Right lobe of liver (tissue), 6 donors: ENCODE data around the gene UNKL. TPM values are rescaled to one million over a fixed set of nuclear protein-coding genes. Genes with fewer than 3 reads are reported as not detected.

Experiments used
- ATAC-seq, 4 donors: fragments of 200-7000 bp; cut with Tn5 transposase; one replicate each; pipeline ENCODE4 v1.9.1; 2020; ENCODE audit warnings: mild to moderate bottlenecking in 4 of 4, moderate library complexity in 4 of 4
- DNase-seq, 3 donors: peaks; one replicate each; pipeline ENCODE4 v3.0.0-alpha.2; 2020
- H3K27ac ChIP-seq, 3 donors: fragments of 200-600 bp; one replicate each; pipeline ENCODE4 v1.8.0; 2022
- H3K27me3 ChIP-seq, 2 donors: fragments of 200-600 bp; one replicate each; pipeline ENCODE4 v1.8.0; 2022
- H3K36me3 ChIP-seq, 4 donors: fragments of 200-600 bp; sonication (generic) in 1 of 4; one replicate each; pipeline versions ENCODE4 v1.5.1 to v1.8.0; 2017 to 2022; ENCODE audit warnings: control low read depth in 1 of 4
- H3K4me1 ChIP-seq, 4 donors: fragments of 200-600 bp; sonication (generic) in 1 of 4; one replicate each; pipeline versions ENCODE4 v1.5.1 to v1.8.0; 2017 to 2022; ENCODE audit warnings: control low read depth in 1 of 4
- H3K4me3 ChIP-seq, 3 donors: fragments of 200-600 bp; one replicate each; pipeline ENCODE4 v1.8.0; 2022
- H3K9me3 ChIP-seq, 4 donors: fragments of 200-600 bp; sonication (generic) in 1 of 4; one replicate each; pipeline versions ENCODE4 v1.5.1 to v1.8.0; 2017 to 2022; ENCODE audit warnings: control low read depth in 1 of 4
- CTCF ChIP-seq, 4 donors: fragments of 200-600 bp in 3 of 4; fragments of 450-650 bp in 1 of 4; IDR thresholded peaks; one replicate each; pipeline versions ENCODE4 v1.5.1 to v1.8.0; 2016 to 2022; ENCODE audit warnings: antibody characterized with exemption in 4 of 4, mild to moderate bottlenecking in 2 of 4
- POLR2A ChIP-seq: fragments of 450-650 bp; IDR thresholded peaks from one replicate; pipeline ENCODE4 v1.6.1; 2017; ENCODE audit warnings: antibody characterized with exemption, mild to moderate bottlenecking
- WGBS: methylation state at CpG from one replicate; pipeline ENCODE4 v1.1.6; 2018; ENCODE audit warnings: low coverage, low lambda C conversion rate; ENCODE audit not compliant: insufficient coverage; ENCODE audit errors: missing lambda C conversion rate; 5-methylcytosine and 5-hydroxymethylcytosine counted together
- intact Hi-C, 2 donors: fragments of 100-400 bp; cut with DNase I; formaldehyde crosslinking; loops; one replicate each; pipeline versions ENCODE4 v1.11.2 to v1.14.1; 2022
- total RNA-seq, 6 experiments: library from RNA; depleted of rRNA in 2 of 6; stranded (reverse); fragments of >200 nt in 2 of 6; fragmentation: NEBNext Ultra II Directional in 3 of 6; extraction: Animal tissue kit (Norgen Biotek cat#: 25700) in 3 of 6; gene quantifications; one replicate each; pipeline versions ENCODE4 v1.1.0 to v1.2.4, GENCODE V29; 2016 to 2023
- donor health status: DM: no; HTN: yes; CAD: no.
- donor health status: DM: no; HTN: no; CAD: no.
- donor health status: DM: no; HTN: no; CAD: no.
- donor health status: DM: no; HTN: yes; CAD: no.
- donor health status: DM: no; HTN: yes; CAD: no.

The UNKL gene
- total RNA-seq, 6 experiments from 2014 or later: 9.0 to 14.2 (median 12.0) TPM

DNA sequence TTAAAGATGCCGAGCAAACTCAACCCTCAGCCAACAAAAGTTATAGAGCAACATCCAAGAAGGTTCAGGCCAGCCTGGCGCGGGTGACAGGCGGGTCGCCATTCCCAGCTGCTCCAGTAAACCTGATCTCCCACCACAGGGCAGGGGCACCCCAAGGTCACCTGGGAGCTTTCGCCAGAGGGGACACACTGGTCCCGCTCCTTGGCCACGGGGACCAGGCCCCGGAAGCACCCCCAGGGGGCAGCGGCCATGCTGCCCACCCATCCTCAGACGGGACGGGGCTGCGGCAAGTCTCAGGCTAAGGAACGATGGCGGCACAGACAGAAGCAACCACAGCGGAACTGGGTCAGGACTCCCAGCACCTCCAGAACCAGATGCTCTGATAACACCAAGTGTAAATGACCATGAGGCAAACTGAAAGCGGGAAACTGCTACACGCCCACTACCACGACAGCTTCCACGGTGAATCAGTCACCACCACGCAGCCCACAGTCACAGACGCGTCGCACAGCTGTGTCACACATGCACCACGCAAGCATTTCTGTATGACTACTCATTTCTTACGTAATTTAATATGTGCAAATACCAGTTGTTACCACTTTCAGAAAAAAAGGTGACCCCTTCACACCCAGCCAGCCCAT lies 44.0 kb upstream of the UNKL start:
- WGBS: 90% methylated on average over 6 of the region's 26 CpGs
- no peak for TF ChIP-seq CTCF (IDR thresholded peaks at IDR 0.05)
- no peak for TF ChIP-seq POLR2A
- Histone ChIP-seq H3K36me3 (peaks cover 0 to 46% (median 5%) of the 10 kb centered on the region in 4 donors), H3K9me3 (no peaks in the 10 kb centered on the region), H3K27me3 (no peaks in the 10 kb centered on the region), H3K4me1 (no peaks in the 10 kb centered on the region), H3K4me3 (no peak overlapping the region), H3K27ac (no peak overlapping the region)
- ATAC-seq: no peak
- no peak for DNase-seq
- intact Hi-C loops: no loop called here

- Histone ChIP-seq H3K4me1 (no peaks in the 10 kb centered on the region), H3K27ac (no peak overlapping the region), H3K9me3 (no peaks in the 10 kb centered on the region), H3K4me3 (no peak overlapping the region), H3K36me3 (peaks cover 0 to 46% (median 5%) of the 10 kb centered on the region in 4 donors), H3K27me3 (no peaks in the 10 kb centered on the region)
- intact Hi-C loops: no loop called here
- WGBS: 72% methylated on average over 6 of the region's 42 CpGs
- no peak for ATAC-seq
- no peak for DNase-seq
- TF ChIP-seq POLR2A (no peak), CTCF (IDR thresholded peaks at IDR 0.05) (no peak)
These were observed 43.2 kb upstream of the UNKL start for GRCh38 chr16:1457489-1458245.

DNA sequence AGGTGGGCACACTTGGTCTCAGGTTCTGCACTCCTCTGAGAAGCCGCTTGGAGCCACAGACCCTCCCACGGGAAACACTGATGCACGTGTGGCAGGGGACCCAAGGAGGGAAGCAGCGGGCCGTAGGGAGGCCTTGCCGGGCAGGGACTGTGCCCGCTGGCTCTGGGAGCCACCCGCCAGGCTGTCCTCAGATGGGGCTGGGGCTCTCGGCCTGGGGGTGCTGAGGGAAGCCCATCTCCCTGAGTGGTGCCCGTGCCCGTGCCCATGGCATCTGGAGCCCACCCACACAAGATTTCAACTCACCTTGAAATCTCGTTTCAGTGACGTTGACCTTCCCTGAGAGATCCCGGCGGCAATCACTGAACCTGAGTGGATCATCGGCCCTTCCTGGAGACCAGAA lies 42.4 kb upstream of the UNKL start:
- peaks cover 0 to 50% (median 5%) of the 10 kb centered on the region in 4 donors for H3K36me3 ChIP-seq
- H3K4me3 ChIP-seq: no peak overlapping the region
- ATAC-seq: no peak
- H3K9me3 ChIP-seq: no peaks in the 10 kb centered on the region
- WGBS: 95% methylated on average over 4 of the region's 16 CpGs
- H3K4me1 ChIP-seq: no peaks in the 10 kb centered on the region
- no peak for TF ChIP-seq POLR2A
- no peak for TF ChIP-seq CTCF (IDR thresholded peaks at IDR 0.05)
- no peak overlapping the region for H3K27ac ChIP-seq
- H3K27me3 ChIP-seq: no peaks in the 10 kb centered on the region
- no peak for DNase-seq
- intact Hi-C loops: no loop called here

DNA sequence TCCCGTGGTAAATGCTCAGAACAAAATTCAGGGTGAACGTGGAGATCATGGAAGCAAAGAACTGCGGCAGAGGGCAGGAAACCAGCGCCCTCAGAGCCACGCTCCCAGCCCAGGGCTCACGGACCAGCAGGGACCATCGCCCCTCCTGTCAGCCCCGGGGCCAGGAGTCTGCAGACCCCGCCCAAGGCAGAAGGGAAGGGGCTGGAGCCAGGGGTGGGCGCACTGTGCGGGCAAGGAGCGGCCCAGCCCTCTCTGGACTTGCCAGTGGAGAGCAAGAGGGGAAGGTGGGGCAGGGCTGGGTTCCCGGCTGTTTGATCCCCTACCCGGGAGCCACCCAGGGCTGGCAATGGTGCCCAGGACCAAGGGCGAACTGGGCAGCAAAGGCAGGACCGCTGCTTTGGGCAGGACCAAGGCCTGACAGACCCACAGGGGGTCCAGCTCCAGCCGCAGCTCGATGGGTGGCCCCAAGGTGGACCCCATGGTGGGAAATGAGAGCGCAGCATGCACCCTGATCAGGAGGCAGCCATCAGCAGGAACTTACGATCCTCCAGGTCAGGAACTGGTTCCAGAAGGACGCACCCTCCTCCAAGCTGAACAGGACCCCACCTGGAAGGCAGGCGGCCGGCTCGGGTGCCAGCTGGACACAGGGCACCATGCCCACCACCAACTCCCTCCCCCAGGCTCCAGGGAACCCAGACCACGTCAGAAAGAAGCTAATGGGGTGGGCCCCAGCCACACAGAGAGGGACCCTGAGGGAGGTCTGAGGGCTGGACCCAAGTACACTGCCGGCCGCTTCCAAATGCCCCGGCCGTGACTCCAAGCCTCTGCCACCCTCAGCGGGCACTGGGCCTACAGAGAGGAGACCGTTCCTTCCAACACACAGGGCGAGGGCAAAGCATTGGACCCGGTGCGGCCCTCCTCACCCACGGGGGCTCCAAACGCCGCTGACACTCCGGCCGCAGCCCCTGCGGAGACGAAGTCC lies 41.0 kb upstream of the UNKL start:
- DNase-seq (no peak), ATAC-seq (no peak)
- H3K4me1 ChIP-seq: no peaks in the 10 kb centered on the region
- peaks cover 0 to 51% (median 5%) of the 10 kb centered on the region in 4 donors for H3K36me3 ChIP-seq
- no peak overlapping the region for H3K27ac ChIP-seq
- H3K4me3 ChIP-seq: no peak overlapping the region
- TF ChIP-seq CTCF (IDR thresholded peaks at IDR 0.05) (no peak), POLR2A (no peak)
- WGBS: 87% methylated on average over 6 of the region's 41 CpGs
- intact Hi-C loops: no loop called here
- no peaks in the 10 kb centered on the region for H3K9me3 ChIP-seq
- H3K27me3 ChIP-seq: no peaks in the 10 kb centered on the region
